Astrocyte of the spinal cord (primary cell): ENCODE measurements around the gene RPTOR.
A peak's percentile ranks its signal among the peaks of the same experiment; 100 is the strongest.
"Not testable (repeated sequence)": the region's sequence is repeated elsewhere in the genome, so short reads cannot be mapped to it uniquely, and the experiment has no call there.

Experiments used
- DNase-seq: peaks from one replicate; pipeline ENCODE4 v3.0.0; 2011; ENCODE audit warnings: low read depth, low spot score
- H3K4me3 ChIP-seq: 2 replicates; pipeline ENCODE4 v1.5.1; 2011; ENCODE audit warnings: low read depth, mild to moderate bottlenecking, low read length, moderate library complexity
- in situ Hi-C: cut with HindIII; loops from 2 replicates; pipeline ENCODE4 v1.10.0; 2017; ENCODE audit warnings: low sequenced_read_pairs
- TF ChIP-seq, protein P1 (sequence below): IDR thresholded peaks from 2 replicates; pipeline ENCODE4 v1.5.1; 2012; ENCODE audit warnings: low read depth, mild to moderate bottlenecking, low read length, inconsistent platforms

RPTOR gene

GRCh38 chr17:80575057-80575875, 30.6 kb downstream of the RPTOR start:
- TF ChIP-seq, protein P1, sequence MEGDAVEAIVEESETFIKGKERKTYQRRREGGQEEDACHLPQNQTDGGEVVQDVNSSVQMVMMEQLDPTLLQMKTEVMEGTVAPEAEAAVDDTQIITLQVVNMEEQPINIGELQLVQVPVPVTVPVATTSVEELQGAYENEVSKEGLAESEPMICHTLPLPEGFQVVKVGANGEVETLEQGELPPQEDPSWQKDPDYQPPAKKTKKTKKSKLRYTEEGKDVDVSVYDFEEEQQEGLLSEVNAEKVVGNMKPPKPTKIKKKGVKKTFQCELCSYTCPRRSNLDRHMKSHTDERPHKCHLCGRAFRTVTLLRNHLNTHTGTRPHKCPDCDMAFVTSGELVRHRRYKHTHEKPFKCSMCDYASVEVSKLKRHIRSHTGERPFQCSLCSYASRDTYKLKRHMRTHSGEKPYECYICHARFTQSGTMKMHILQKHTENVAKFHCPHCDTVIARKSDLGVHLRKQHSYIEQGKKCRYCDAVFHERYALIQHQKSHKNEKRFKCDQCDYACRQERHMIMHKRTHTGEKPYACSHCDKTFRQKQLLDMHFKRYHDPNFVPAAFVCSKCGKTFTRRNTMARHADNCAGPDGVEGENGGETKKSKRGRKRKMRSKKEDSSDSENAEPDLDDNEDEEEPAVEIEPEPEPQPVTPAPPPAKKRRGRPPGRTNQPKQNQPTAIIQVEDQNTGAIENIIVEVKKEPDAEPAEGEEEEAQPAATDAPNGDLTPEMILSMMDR = peak; percentile 100
- no peak overlapping the region for H3K4me3 ChIP-seq
- in situ Hi-C loops = no loop called here
- DNase-seq = peak; percentile 84

DNA sequence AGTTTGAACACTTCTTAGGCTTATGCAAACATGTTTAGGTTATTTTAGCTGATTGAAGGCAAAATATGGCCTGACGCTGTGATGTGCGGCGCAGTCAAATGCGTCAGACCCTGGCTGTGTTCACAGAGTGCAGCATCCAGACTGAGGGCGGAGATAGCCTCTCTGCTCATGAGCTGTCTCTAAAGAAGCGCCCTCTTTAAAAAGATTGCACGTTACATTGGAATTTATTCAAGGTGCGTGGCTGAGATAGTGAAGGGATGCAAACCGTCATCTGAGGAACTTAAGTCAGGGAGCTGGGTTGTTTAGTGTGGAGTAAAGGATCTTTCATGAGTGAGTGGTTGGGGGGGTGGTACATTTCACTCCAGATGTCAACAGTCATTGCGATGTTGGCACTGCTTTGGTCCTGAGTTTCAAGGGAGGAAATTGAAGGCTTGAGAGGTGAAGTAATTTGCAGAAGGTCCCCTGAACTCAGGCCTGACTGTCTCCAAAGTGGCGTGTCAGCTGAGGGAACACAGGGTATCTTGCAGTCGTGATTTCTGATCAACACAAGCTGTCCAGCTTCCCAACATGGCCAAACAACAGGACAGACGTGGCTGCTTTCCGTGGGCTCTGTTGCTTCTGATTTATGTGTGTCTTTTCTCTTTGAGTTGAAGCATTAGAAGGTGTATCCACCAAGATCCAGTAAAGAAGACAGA, 33.4 kb downstream of the RPTOR start:
- in situ Hi-C loops = no loop called here
- TF ChIP-seq, protein P1 = no peak
- DNase-seq = no peak
- no peak overlapping the region for H3K4me3 ChIP-seq

DNA sequence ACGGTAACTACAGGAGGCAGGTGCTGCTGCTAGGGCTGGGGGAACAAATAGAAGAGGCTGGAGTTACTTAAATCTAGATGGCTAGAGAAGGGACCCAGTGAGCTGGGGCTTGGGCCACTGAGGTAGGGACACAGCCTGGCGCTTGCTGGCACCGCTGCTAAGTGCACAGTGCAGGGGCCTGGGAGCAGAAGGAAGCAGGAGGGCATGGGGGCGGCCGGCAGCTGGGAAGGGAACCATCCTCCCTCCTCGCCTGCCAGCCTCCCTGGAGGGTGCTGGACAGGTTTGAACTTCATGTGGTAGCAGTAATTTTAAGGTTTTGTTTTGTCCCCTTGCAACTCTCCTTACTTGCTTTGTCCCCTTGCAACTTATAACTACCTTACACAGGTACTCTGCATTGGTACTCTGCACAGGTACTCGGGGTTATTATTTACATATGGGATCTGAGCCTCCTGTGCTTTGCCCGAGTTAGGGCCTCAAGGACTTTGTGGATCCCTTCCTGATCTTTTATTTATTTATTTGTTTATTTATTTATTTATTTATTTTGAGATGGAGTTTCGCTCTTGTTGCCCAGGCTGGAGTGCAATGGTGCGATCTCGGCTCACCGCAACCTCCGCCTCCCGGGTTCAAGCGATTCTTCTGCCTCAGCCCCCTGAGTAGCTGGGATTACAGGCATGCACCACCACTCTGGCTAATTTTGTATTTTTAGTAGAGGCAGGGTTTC, 34.2 kb downstream of the RPTOR start:
- DNase-seq, in situ Hi-C loops, H3K4me3 ChIP-seq: not testable (repeated sequence)

- DNase-seq = no peak
- in situ Hi-C loops = no loop called here
- H3K4me3 ChIP-seq = no peak overlapping the region
- TF ChIP-seq, protein P1 = no peak
Measured at GRCh38 chr17:80582165-80582564, 37.5 kb downstream of the RPTOR start.

- no peak overlapping the region for H3K4me3 ChIP-seq
- TF ChIP-seq, protein P1 = no peak
- peak; percentile 65 for DNase-seq
- in situ Hi-C loops = no loop called here
Measured at GRCh38 chr17:80584176-80584905, 39.7 kb downstream of the RPTOR start.

GRCh38 chr17:80585890-80586845, 41.5 kb downstream of the RPTOR start:
- H3K4me3 ChIP-seq = no peak overlapping the region
- in situ Hi-C loops = no loop called here
- TF ChIP-seq, protein P1 = no peak

More at GRCh38 chr17:80585890-80586845, 41.5 kb downstream of the RPTOR start:
- DNase-seq = no peak
